ACC112 (cell line): ENCODE measurements around the gene NME7.

Source experiments
- H2AFZ ChIP-seq: fragments of 200-600 bp; sonication (generic); one replicate; pipeline ENCODE4 v1.6.0; 2017; ENCODE audit warnings: antibody characterized with exemption, low read length; ENCODE audit not compliant: unreplicated experiment
- H3K27ac ChIP-seq: fragments of 200-600 bp; sonication (generic); 2 replicates; pipeline ENCODE4 v1.5.1; 2014; ENCODE audit warnings: low read depth, mild to moderate bottlenecking, antibody characterized with exemption, low read length, moderate library complexity
- H3K27me3 ChIP-seq: fragments of 200-600 bp; sonication (generic); 2 replicates; pipeline ENCODE4 v1.6.1; 2014; ENCODE audit warnings: mild to moderate bottlenecking, antibody characterized with exemption, low read length, moderate library complexity, mixed read lengths; ENCODE audit not compliant: insufficient read depth
- H3K36me3 ChIP-seq: fragments of 200-600 bp; sonication (generic); 2 replicates; pipeline ENCODE4 v1.6.1; 2016; ENCODE audit warnings: mild to moderate bottlenecking, antibody characterized with exemption, low read length, moderate library complexity, mixed read lengths; ENCODE audit not compliant: insufficient read depth
- H3K4me1 ChIP-seq: fragments of 200-600 bp; sonication (generic); one replicate; pipeline ENCODE4 v1.6.1; 2016; ENCODE audit warnings: low read length, mixed read lengths; ENCODE audit not compliant: insufficient read depth, unreplicated experiment, control insufficient read depth
- H3K4me3 ChIP-seq: fragments of 200-600 bp; sonication (generic); 2 replicates; pipeline ENCODE4 v1.5.1; 2014; ENCODE audit warnings: mild to moderate bottlenecking, low read depth, low read length
- H3K79me2 ChIP-seq: fragments of 200-600 bp; sonication (generic); one replicate; pipeline ENCODE4 v1.6.0; 2016; ENCODE audit warnings: low read length; ENCODE audit not compliant: control insufficient read depth, unreplicated experiment, insufficient read depth

NME7 gene

DNA sequence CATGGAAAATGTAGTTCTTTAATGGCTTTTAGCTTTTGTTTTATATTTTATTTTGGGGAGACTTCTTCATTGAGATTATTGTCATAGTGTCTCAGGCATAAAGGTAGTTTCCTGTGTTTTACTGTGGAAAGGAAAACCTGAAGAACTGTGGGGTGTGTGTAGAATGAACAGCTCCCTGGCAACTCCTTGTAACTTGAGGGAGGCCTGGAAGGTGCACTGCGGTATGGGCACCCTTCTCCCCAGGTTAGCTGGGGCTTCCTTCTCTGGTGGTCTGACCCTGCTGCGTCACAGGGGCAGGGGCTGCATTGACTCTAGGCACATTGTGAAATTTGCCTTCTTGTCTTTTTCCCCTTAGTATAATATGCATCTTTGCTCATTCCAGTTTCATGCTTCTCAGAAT, 259.4 kb downstream of the NME7 start:
- H3K79me2 ChIP-seq = peaks cover 14% of the 10 kb centered on the region
- H3K27me3 ChIP-seq = peaks cover 22% of the 10 kb centered on the region
- no peak overlapping the region for H2AFZ ChIP-seq
- H3K4me1 ChIP-seq = peaks cover 24% of the 10 kb centered on the region
- 0 out of 2 replicates have a peak, but pooled peaks cover 9% of the 10 kb centered on the region for H3K36me3 ChIP-seq
- no peak overlapping the region for H3K27ac ChIP-seq
- H3K4me3 ChIP-seq = peak overlapping the region; percentile 90

DNA sequence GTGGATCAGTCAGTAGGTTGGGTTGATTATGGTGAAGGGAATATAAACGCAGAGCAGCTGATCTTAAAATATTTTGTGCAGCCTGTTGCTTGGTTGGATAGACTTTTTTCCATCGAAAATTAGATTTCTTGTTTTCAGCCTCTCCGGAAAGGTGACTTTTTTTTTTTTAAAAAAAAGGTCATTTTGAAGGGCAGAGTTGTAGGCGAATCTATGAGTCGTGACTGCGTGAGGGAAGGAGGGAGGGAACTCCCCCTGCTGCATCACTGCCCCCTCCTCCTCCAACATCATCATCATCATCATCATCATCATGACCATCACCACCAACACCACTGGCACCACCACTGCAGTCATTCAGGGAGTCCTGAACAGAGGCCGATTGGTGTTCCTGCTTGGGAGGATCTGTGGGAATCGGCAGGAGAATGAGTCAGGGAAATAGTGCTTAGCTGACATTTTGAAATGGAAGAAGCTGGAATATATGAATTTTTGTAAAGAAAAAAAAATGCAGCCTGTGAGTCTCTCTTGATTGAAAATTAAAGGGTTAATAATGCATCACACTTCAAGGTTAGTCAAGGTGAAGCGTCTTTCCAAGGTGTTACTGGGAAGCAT, 259.9 kb downstream of the NME7 start:
- peaks cover 14% of the 10 kb centered on the region for H3K79me2 ChIP-seq
- peaks cover 24% of the 10 kb centered on the region for H3K4me1 ChIP-seq
- peak overlapping the region; percentile 90 for H3K4me3 ChIP-seq
- no peak overlapping the region for H3K27ac ChIP-seq
- H3K36me3 ChIP-seq = 0 out of 2 replicates have a peak, but pooled peaks cover 9% of the 10 kb centered on the region
- H3K27me3 ChIP-seq = peaks cover 22% of the 10 kb centered on the region
- peak overlapping the region; percentile 74 for H2AFZ ChIP-seq

DNA sequence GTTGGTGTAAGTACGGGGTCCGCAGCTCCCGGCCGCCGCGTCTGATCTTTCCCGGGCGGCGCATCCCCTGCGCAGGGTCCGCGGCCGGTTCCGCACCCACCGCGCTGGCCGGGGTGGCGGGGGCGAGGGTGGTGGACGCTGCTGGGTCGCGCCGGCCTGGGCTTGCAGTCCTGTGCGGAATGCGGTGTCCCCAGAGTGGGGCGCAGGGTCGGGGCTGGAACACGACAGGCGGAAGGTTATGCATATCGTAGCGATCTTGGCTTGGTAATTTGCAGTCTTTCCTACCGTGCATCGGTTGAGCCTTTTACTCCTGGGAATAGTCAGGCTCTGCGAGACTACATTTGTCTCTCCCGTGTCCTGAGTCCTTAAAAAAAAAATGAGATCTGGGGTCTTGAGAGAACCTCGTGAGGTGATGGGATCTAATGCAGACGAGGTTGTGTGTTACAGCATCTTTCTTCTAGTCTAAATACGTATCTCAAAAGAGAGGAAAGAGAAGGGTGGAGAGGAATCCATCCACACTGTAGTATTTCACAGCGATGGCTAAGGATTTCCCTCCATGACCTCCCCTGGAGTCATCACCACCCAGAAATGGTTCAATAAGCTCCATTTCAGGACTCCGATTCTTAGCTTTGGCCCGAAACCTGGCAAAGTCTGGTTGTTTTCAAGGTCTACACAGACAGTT, 260.5 kb downstream of the NME7 start:
- Histone ChIP-seq H3K4me3 (peak overlapping the region; percentile 90), H2AFZ (peak overlapping the region; percentile 74), H3K27ac (no peak overlapping the region), H3K79me2 (peaks cover 14% of the 10 kb centered on the region), H3K36me3 (0 out of 2 replicates have a peak, but pooled peaks cover 4% of the 10 kb centered on the region), H3K27me3 (peaks cover 22% of the 10 kb centered on the region), H3K4me1 (peaks cover 30% of the 10 kb centered on the region)

DNA sequence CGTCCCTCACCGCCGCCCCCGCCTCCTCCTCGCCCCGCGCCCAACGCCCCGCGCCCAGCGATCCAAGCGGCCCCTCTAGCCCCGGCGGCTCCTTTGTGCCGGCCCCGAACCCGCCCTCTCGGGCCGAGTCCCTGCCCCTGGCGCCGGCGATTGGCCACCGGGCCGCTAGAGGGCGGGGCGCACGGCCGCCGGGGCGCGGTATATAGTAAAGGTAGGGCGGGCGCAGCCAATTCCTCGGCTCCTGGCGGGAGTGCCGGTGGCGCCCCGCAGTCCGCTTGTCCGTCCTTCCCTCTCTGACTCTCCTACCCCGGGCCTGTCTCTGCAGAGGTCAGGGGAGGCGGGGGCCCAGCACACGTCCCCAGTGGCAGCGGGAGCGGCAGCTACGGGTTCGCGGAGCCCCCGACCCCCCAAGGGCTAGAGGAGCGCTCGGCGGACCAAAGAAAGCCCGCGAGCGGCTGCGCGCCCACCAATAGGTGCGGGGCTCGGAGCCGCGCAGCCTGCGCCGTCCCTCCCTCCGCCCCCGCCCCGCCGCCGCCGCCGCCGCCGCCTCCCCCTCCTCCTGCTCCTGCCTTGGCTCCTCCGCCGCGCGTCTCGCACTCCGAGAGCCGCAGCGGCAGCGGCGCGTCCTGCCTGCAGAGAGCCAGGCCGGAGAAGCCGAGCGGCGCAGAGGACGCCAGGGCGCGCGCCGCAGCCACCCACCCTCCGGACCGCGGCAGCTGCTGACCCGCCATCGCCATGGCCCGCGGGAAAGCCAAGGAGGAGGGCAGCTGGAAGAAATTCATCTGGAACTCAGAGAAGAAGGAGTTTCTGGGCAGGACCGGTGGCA, 261.3 kb downstream of the NME7 start, which contains the start of gene ATP1B1:
TSS of gene ATP1B1 (plus strand) at position 596 of the 826 bp plus-strand sequence. CDS start at position 736, 140 bp downstream.
- Histone ChIP-seq H3K27ac (no peak within 1 kb of the TSS), H3K4me1 (peaks cover 28% of the 10 kb centered on the region), H3K79me2 (peaks cover 14% of the 10 kb centered on the region), H2AFZ (peak within 1 kb of the TSS; percentile 79), H3K27me3 (peaks cover 22% of the 10 kb centered on the region), H3K4me3 (peak within 1 kb of the TSS; percentile 90), H3K36me3 (no peaks in the 10 kb centered on the region)

DNA sequence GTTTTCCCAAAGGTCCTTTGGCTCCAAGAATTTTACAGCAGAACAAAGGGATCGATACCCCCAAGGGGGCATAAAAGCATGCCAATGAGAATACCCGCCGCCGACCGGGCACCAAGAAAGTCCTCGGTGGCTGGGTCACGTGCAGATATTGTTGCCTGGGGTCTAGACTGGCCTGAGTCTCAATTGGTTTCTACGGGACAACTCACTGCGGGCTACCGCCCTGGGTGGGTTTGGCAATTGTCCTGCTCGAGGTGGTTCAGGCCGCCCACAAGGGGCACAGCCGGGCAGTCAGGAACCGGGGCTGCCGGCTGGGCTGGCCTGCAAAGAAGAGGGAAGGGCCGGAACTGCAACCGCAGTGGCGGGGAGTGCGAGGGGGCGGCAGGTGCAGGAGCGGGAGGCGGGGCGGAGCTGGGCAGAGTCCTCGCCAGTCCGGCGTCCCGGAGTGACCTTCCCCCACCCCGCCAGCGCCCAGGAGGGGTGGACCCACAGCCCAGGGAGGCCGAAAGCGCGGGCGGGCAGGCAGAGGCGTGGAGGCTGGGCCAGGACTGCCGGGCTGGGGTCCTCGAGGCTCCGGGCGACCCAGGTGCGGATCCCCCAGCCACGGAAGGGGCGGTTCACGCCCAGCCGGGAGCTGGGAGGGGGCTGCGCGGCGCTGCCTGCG, 262.0 kb downstream of the NME7 start:
- Histone ChIP-seq H3K27ac (no peak overlapping the region), H3K36me3 (no peaks in the 10 kb centered on the region), H2AFZ (peak overlapping the region; percentile 74), H3K27me3 (peaks cover 22% of the 10 kb centered on the region), H3K79me2 (peaks cover 14% of the 10 kb centered on the region), H3K4me1 (peaks cover 25% of the 10 kb centered on the region), H3K4me3 (peak overlapping the region; percentile 90)

DNA sequence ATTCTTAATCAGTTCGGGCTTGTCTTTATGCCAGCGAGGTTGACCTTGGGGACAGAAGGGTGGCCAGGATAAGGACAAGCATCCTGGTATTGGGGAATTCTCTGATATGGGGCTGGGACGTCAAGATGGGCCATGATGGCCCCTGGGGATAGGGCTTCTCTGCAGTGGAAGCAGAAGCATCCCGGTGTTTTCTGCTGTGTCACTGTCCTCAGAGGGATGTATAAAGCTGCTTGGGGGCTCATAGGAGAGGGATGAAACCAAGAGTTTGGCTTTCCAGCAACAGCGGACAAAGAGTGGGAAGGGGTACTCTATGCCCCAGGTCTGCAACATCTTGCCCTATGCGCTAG, 262.5 kb downstream of the NME7 start:
- Histone ChIP-seq H3K4me3 (peak overlapping the region; percentile 90; the same call in 1 of the 2 replicates), H3K27me3 (peaks cover 22% of the 10 kb centered on the region), H3K4me1 (peaks cover 20% of the 10 kb centered on the region), H3K27ac (no peak overlapping the region), H3K79me2 (peaks cover 12% of the 10 kb centered on the region), H2AFZ (no peak overlapping the region), H3K36me3 (no peaks in the 10 kb centered on the region)

DNA sequence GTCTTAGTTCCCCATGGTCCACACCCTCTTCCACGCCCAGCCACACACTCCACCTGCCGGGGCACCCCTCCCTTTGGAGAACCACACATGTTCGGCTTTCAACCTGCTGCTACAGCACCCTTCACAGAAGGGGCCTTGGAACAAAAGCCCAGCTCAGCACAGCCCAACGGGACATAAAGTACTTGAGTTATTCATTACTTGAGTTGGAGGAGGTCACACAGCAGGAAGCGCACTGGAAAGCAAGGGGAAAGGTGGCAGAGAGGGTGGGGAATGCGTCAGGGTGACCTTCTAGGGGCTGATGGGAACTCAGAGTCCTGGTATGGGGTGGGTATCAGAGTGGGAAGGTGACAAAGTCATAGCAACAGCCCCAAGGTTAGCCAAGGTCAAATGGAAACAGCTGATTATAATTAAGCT, 264.1 kb downstream of the NME7 start:
- H3K4me3 ChIP-seq = no peak overlapping the region
- H3K4me1 ChIP-seq = peaks cover 16% of the 10 kb centered on the region
- H2AFZ ChIP-seq = no peak overlapping the region
- H3K79me2 ChIP-seq = peaks cover 7% of the 10 kb centered on the region
- H3K27ac ChIP-seq = no peak overlapping the region
- no peaks in the 10 kb centered on the region for H3K36me3 ChIP-seq
- H3K27me3 ChIP-seq = peaks cover 22% of the 10 kb centered on the region

DNA sequence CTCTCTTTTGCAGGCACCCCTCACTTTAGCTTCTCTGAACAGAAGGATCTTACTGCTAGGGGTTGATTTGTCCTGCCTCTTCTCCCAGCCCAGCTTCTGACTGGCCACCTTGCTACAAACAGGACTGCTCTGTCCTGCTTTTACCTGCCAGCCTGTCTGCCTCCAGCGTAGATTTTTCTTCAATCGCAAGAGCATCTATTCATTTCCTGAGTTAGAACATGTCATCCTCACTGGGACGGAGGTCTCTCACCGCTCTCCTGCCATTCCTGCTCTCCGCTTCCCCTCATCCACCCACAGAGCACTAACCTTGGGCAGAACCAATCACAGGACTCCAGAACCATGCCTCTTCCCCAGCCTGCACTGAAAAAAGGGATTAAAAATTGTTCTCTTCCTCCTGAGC, 264.6 kb downstream of the NME7 start:
- Histone ChIP-seq H3K4me3 (no peak overlapping the region), H2AFZ (no peak overlapping the region), H3K27me3 (peaks cover 22% of the 10 kb centered on the region), H3K79me2 (peaks cover 5% of the 10 kb centered on the region), H3K27ac (no peak overlapping the region), H3K4me1 (peaks cover 14% of the 10 kb centered on the region), H3K36me3 (no peaks in the 10 kb centered on the region)

DNA sequence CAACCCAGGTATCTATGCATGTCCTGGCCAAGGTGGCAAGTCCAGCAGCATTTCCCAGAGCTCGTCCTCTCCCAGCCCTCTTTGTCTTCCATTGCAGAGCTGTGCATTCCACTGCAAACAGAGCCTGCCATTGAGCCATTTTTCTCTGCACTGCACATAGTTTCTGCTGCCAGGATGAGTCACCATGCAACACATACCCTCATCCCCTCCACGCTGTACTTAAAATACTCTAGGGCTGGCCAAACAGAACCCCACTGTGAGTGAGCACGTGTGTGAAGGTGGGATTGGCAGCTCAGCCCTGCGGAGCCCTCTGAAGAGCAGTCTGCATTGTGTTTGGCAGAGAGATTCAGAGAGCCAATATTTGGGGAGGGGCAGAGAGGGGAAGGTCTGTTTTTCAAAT, 265.0 kb downstream of the NME7 start:
- H3K27ac ChIP-seq = no peak overlapping the region
- no peaks in the 10 kb centered on the region for H3K36me3 ChIP-seq
- H3K4me1 ChIP-seq = peaks cover 10% of the 10 kb centered on the region
- H3K4me3 ChIP-seq = no peak overlapping the region
- H3K79me2 ChIP-seq = peaks cover 3% of the 10 kb centered on the region
- H3K27me3 ChIP-seq = peaks cover 22% of the 10 kb centered on the region
- H2AFZ ChIP-seq = no peak overlapping the region

DNA sequence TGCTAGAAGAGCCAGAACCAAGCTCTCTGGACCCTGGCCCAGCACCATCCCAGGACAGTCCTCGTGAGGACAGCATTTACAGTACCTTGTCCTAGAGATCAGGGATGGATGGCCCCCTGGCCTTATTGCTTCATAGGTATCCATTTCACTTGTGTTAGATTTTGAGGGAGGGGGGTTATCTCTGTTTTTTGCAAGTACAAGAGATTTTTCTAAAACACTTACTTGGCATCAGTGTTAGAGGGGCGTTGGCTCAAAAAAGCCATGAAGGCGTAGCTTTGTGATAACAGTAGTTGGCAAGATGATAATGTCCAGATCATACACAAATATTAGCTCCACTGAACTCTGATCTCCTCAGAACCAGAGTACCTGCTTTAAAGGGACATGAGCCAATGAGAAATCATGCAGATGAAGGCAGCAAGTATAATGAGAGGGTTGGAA, 266.9 kb downstream of the NME7 start:
- Histone ChIP-seq H2AFZ (no peak overlapping the region), H3K79me2 (no peaks in the 10 kb centered on the region), H3K27ac (no peak overlapping the region)

More for the DNA sequence above, 266.9 kb downstream of the NME7 start:
- H3K4me1 ChIP-seq = peaks cover 8% of the 10 kb centered on the region
- peaks cover 28% of the 10 kb centered on the region for H3K27me3 ChIP-seq
- H3K4me3 ChIP-seq = no peak overlapping the region
- H3K36me3 ChIP-seq = no peaks in the 10 kb centered on the region
